HCEC 1CT (cell line): ENCODE results near the gene MRAS.

Source experiments
- DNase-seq: peaks from one replicate; pipeline ENCODE4 v3.0.0-alpha.2; 2017

The MRAS gene

GRCh38 chr3:138344754-138345153 is 3.6 kb upstream of the MRAS start:
- DNase-seq = no peak

GRCh38 chr3:138348754-138349739 is 668 bp downstream of the MRAS start:
- peak; percentile 32 for DNase-seq

DNA sequence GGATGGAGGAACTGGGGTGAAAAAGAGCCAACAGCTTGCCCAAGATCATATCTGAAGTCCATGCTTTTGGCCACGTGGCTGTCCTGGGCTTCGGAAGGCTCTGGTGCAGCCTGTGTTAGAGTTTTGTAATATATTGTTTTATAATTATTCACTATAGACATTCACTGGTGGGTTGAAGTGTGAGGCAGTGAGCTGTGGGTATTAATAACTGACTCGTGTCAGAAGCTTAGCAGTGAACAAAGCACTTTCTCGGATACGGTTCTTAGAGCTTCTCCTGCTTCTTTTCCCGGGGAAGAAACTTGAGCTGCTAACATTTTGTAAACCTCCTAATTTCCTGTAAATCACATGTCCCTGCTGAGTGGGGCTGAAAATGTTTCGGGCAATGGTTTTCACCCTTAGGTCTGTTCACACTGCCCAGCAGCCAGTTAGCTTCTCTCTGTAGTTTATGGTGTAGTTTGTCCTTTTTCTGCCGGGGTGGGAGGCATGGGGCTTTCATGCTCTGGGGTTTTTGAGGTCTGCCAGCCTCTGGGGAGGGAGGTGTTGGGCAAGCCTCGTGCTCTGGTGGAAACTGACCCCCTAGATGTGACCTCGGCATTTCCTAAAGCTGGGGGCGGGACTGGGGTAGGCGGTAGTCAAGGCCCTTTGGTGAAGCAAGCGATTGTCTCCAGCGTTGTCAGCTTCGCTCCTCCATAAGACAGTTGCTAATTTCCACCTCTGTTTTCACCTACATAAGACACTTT is 1.7 kb downstream of the MRAS start:
- no peak for DNase-seq

DNA sequence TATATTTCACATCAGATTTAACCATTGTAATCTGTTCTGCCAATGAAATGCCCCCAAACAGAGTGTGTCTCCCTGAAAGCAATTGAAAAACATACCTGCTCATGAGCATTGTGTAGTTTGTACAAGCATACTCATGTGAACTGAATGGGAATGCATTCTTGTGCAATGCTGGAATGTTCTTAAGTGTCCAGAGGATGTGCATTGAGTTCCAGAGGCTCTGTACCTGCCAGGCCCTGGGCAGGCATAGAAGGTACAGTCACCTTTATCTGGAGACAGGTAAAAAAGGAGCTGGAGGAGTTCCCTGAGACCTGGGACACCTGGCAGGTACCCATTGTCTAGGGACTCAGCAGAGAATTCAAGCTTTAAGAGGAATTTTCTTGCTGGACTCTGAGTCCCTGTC is 2.8 kb downstream of the MRAS start:
- DNase-seq = no peak

DNA sequence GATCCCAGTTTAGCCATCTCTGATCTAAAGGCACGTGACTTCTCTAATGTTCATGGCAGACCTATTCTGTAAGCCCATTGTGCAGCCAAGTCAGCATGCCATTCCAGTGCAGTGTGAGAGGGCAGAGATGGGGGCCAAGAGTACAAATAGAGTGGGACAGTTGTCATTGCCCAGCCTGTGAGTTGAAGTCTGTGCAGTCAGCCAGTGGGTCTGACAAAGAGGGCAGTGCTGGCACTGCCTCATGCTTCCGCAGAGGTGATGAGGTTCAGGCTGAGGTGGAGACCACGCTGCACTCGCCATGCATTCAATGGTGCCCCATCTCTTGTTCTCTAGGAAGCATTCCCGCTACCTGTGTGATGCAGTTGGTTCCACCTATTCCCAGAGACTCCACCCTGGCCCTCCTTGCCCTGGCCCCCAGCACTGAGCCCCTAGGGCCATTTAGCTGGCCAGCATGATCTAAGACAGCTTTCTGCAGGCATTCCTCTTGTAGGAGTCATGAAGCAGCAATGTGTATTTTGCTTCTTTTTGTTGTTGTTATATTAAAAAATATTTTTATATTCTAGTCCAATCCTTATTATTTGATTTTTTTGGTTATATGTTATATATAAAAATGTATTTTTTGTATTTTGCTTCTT is 3.7 kb downstream of the MRAS start:
- DNase-seq = no peak

DNA sequence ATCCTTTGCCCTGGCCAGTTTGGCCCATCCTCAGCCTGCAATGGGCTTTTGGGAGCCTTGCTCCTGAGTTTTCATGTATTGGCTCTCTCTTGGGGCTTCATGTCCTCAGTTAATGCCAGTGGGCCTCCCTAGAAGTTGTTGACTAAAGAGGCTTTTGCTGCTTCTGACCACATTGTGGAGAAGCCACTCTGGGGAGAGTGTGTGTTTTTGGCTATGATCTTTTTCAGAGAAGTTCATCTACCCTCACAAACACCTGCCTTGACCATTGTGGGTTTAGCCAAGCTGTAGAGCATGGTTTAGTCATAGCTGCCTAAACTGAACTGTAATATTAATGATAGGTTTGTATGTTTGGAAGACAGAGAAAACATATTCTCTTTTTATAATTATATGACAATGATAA is 6.0 kb downstream of the MRAS start:
- DNase-seq = no peak

- DNase-seq = no peak
Observed at GRCh38 chr3:138355071-138355470, 6.7 kb downstream of the MRAS start.

DNA sequence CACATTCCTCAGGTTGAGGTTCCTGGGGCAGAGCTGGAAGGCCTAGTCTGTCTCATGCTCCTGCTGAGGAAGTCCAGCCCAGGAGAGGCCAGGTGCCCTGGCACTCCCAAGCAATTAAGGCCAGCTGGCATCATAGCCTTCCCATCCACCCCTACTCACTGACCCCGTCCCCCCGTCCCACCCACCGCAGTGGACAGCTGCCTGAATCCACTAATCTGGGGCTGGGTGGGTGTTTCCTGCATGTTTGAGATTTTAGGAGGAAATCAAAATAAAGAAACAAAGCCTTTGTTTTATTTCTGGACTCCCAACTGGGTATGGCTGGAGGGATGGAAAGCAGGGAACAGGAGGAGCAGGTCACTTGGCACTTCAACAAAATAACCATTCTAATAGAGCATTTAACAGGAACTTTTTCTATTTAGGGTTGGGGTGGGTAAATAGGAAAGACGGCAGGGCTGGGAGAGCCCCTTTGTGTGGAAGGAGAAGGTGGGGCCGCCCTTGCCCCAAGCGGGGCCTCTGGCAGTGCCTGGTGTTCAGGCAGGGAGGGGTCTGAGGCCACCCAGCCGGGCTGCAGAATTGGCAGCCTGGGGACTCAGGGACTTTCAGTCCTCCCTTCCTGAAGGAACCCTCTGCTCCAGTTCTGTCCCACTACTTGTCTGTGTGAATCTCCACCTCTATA is 8.5 kb downstream of the MRAS start:
- no peak for DNase-seq

- no peak for DNase-seq
Observed at GRCh38 chr3:138359148-138359918, 11.0 kb downstream of the MRAS start.

DNA sequence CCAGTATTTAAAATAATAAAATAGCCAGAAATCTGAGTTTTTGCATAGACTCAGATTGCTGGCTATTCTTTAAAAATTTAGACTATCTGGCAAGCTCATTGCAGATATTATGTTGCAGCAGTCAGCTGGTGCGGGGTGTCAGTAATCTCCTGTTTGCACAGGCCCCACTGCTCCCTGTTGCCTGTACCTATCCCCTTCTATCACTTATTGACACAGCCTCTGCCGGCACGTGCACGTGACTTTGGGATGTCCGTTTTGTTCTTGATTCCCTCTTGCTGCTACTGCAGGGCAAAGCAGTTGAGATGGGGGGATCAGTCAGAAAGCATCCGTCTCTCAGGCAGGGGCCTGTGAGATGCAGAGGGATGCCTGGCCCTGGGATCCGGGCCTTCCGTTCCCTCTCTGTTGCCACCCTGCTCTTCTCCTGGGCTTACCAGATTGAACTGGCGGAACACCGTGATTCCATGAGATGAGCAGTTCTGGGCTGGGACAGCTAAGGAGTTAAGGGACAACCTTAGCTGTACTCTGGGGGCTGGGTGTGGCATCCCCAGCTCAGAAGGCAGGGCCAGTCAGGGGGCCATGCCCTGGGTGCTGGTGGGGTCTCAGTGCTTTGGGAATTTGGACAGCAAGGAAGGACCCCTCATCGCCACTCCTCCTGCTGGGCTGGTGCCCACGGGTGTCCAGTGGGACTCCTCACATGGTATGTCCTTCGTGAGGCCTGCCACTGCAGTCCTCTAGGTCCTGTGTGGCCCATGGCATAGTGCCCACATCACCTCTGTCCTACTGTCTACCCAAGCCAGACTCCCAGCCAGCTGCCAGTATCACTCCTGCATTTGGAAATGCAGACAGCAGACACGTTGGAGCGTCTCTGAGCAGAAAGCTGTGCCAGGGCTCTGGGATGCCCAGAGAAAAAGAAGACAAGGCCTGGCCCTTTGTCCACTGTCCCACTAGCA is 11.8 kb downstream of the MRAS start:
- no peak for DNase-seq

DNA sequence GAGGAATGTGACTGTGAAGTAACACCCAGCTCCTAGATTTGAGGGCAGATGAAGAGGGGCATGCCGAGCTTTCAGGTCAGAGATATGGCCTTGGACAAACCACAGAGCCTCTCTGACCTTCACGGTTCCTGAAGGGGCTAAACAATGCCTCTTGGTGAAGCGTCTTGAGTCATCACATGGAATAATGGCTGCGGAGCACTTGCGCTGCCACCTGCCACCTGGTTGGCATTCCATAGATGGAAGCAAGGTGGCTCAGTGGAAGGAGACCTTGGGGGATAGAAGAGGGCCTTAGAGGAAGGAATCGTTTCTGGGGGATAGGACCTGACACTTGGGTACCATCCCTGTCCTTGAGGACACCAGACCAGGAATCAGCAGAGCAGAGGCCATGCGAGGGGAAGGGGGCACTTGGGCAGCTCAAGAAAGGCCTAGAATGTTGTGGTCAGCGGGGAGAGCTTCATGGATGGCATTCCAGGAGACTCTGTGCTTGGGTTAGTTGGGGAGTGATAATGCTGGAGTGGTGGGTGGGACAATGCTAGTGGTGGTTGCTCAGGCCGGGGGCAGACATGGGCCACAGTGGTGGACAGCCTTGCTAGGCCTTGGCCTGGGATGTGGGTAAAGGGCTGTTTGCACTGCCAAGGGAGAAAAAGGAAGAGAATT is 12.6 kb downstream of the MRAS start:
- DNase-seq = no peak

DNA sequence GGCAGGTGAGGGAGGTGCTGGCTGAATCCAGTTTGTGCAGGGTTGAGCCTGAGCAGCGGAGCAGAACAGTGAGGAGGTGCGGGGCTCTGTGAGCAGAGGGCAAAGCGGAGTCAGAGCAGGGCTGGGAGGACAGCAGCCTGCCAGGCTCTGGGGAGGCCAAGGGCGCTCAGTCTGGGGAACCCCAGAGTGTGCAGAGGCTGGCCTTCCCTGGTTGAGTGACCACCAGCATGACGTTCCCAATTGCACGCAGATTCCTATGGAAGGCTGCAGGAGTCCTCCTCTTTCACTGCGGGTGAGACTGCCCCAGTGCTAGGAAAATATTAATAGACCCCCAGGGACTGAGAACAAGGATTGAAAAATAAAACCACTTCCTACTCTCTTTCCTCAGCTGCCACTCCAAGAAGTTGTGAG is 13.2 kb downstream of the MRAS start:
- DNase-seq = no peak

DNA sequence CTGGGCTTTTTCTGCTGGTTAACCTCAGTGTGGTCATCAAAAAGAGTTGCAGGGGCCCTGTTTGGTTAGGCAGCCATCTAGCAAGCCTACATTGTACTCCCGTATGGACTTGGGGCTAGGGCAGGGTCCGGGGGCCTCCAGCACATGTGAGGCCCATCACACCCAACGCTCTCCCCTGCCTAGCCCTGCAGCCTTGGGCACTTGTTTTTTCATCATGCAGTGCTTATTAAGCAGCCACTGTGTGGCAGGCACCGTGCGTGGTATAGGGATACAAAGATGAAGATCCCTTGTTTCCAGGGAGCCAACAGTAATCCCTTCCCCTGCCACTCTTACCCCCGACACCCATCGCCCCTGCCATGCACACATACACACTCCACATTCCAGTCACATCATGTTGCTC is 14.2 kb downstream of the MRAS start:
- no peak for DNase-seq

GRCh38 chr3:138363322-138363721 is 14.9 kb downstream of the MRAS start:
- DNase-seq = no peak

- DNase-seq = no peak
Observed at GRCh38 chr3:138364356-138365252, 16.2 kb downstream of the MRAS start.

- DNase-seq = no peak
Observed at GRCh38 chr3:138365253-138365555, 16.8 kb downstream of the MRAS start.

- no peak for DNase-seq
Observed at GRCh38 chr3:138366006-138366759, 17.8 kb downstream of the MRAS start.

DNA sequence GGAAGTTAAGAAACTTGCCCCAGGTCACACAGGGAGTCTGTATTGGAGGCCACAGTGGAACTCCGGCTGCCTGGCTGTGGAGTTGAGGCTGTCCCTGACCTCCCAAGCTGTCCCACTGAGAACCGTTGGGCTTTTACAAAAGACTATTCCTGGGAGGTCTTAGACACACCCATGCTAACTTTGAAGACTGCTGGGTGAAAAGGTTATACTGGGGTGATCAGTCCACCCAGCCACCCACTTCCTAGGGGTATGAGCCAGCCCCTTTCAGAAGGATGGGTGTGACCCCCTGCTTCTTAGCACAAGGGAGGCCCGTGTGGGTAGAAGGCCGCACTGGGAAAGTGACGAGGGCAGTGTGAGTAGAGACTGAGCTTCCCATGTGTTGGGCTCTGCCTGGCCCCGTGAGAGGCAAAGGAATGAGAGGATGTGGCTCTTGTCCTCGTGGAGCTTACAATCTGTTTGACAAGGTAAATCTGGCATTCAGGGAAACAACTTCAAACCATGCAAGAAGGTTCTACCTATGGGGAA is 19.0 kb downstream of the MRAS start:
- no peak for DNase-seq

DNA sequence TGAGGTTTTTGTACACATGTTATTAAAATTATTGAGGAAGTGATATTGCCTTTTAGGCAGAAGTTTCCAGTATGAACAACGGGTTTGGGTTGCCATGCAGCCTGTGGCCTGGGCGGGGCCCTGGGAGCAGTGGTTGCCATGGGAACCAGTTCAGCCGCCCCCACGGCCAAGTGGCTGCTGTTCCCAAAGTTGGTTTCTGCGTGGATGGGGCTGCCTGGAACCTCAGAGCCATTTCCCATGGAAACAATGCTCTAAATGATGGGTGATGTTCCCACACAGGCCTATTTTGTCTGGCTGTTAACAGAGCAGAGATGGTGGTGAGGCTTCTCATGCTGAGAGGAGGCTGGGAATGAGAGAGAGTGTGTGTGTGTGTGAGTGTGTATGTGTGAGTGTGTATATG is 19.5 kb downstream of the MRAS start:
- no peak for DNase-seq
